ENCODE data around the gene EFCAB6.

GRCh38 chr22:43840431-43840830 is 28.3 kb upstream of the EFCAB6 start:
- TF ChIP-seq CTCF (IDR thresholded peaks at IDR 0.05) (no peak), POLR2A (IDR thresholded peaks at IDR 0.05) (no peak)
